ENCODE results near the gene IQCB1. TPM values are rescaled to one million over a fixed set of nuclear protein-coding genes. Genes with fewer than 3 reads are reported as not detected.
"Not testable (repeated sequence)": the region's sequence is repeated elsewhere in the genome, so short reads cannot be mapped to it uniquely, and the experiment has no call there.

IQCB1 gene
- total RNA-seq, 1 donor = 18.1 TPM

DNA sequence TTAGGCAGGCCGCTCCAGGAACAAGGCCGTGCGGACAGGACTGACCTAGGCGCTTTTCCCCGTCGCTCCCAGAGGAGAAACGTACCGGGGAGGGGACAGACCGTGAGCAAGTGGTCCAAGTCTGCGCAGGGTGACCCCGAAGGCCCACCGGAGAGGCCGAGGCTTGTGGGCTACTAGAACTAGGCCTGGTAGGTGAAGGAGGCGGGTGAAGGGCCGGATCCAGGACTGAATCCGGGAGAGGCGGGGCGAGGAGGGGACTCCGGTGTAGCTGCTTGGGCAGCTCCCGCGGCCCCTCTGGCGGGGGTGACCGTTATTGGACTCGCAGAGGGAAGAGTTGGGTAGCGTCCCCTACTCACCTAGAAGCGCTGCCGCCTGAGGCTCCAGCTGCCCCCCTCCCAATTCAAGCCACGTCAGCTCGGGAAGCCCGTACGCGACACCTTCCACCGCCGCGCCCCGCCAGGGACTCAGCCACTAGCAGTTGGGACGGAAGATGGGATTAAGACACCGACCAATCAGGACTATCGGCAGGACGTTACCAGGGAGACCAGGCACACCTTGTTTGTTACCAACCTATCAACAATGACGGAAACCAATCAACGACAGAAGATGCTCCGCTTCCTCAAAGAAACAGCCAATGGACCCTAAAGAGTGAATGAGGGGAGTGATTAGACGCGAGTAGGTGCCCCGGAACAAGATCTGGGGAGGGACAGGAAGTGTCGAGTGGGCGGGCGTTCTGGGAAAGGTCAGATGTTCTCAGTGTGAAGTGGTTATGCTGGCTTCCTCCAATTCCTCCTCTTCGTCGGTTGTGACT, 85.4 kb downstream of the IQCB1 start, which contains the start of gene GOLGB1:
GOLGB1 (minus strand) TSS at position 466 of the 811 bp plus-strand sequence. CDS start 18,770 bp downstream, outside the sequence.
- DNase-seq (ENCODE audit: low read depth) = peak; percentile 100
- peak within 1 kb of the TSS; percentile 76 for H3K4me3 ChIP-seq (ENCODE audit: low read depth, low read length)
- TF ChIP-seq, protein P1, sequence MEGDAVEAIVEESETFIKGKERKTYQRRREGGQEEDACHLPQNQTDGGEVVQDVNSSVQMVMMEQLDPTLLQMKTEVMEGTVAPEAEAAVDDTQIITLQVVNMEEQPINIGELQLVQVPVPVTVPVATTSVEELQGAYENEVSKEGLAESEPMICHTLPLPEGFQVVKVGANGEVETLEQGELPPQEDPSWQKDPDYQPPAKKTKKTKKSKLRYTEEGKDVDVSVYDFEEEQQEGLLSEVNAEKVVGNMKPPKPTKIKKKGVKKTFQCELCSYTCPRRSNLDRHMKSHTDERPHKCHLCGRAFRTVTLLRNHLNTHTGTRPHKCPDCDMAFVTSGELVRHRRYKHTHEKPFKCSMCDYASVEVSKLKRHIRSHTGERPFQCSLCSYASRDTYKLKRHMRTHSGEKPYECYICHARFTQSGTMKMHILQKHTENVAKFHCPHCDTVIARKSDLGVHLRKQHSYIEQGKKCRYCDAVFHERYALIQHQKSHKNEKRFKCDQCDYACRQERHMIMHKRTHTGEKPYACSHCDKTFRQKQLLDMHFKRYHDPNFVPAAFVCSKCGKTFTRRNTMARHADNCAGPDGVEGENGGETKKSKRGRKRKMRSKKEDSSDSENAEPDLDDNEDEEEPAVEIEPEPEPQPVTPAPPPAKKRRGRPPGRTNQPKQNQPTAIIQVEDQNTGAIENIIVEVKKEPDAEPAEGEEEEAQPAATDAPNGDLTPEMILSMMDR (IDR thresholded peaks at IDR 0.05; ENCODE audit: insufficient read depth, low read depth, low read length) = no peak

DNA sequence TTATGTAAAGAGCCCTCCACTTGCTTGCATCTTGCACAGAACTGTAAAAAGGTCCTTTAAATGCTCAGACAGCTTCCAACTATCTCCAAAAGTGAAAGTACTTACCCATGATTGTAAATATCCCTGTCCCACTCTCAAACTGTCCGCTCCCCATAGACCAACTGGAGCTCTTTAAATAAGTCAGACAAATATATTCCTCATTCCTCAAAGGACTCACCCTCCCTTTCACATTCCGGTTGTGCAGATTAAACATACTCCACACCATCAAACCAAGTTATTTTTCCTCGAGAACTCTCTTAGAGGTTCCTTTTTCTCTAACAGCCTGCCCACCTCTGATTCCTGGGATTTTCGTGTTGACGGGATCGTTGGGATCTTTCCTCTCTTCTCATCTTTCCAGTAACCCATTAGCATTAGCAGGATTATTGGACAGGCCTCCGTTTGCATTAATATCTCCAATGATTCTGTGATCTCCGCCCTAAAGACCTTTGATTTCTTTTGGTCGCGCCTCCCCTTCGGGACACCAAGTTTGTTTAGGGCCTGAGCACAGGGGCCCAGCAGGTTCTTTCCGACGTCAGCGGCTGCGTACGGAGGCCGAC, 86.1 kb downstream of the IQCB1 start:
- TF ChIP-seq, protein P1 (IDR thresholded peaks at IDR 0.05; ENCODE audit: insufficient read depth, low read depth, low read length) = no peak
- peak; percentile 57 for DNase-seq (ENCODE audit: low read depth)

DNA sequence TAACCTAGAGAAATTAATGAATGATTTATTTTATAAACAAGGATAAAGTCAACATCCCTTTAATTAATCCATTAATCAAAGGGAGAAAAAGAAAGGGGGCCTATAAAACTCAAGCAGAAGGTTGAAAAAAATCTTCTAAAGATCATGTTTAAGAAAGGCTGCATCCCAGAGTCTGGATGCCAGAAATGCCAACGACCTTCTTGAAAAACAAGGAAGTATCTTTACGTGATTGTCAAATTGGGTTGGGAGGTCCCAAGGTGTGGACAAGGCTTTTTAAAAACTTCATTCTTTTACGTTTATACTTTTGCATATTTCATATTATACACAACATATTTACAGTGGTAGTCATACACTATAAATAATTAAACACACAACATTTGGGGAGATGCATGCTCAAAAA, 86.9 kb downstream of the IQCB1 start:
- no peak for DNase-seq (ENCODE audit: low read depth)
- TF ChIP-seq, protein P1 (IDR thresholded peaks at IDR 0.05; ENCODE audit: insufficient read depth, low read depth, low read length) = no peak
- peak overlapping the region; percentile 76 for H3K4me3 ChIP-seq (ENCODE audit: low read depth, low read length)

More for the DNA sequence above, 86.1 kb downstream of the IQCB1 start:
- H3K4me3 ChIP-seq (ENCODE audit: low read depth, low read length) = peak overlapping the region; percentile 76

DNA sequence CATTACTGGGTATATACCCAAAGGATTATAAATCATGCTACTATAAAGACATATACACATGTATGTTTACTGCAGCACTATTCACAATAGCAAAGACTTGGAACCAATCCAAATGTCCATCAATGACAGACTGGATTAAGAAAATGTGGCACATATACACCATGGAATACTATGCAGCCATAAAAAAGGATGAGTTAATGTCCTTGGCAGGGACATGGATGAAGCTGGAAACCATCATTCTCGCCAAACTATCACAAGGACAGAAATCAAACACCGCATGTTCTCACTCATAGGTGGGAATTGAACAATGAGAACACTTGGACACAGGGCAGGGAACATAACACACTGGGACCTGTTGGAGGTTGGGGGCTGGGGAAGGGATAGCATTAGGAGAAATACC, 91.8 kb downstream of the IQCB1 start:
- not testable (repeated sequence) for H3K4me3 ChIP-seq (ENCODE audit: low read depth, low read length)

DNA sequence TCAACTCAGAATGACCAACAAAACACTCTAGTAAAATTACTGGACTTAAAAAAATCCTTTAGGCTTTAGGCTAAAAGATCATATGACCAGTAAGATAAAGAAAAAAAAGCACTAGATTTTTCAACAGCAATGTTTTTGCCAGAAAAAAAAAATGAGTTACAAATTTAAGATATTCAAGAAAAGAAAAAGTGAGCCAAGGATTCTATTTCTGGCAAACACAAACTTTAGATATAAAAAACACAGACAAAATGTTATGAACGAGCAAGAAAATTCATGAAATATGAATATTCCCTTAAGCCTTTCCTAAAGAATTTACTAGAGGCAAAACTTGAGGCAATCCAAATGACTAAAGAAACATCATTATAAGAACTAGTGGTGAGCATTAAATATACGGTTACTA, 94.0 kb downstream of the IQCB1 start:
- no peak overlapping the region for H3K4me3 ChIP-seq (ENCODE audit: low read depth, low read length)
- TF ChIP-seq, protein P1 (IDR thresholded peaks at IDR 0.05; ENCODE audit: insufficient read depth, low read depth, low read length) = no peak
- no peak for DNase-seq (ENCODE audit: low read depth)

More for the DNA sequence above, 91.8 kb downstream of the IQCB1 start:
- DNase-seq (ENCODE audit: low read depth) = not testable (repeated sequence)

DNA sequence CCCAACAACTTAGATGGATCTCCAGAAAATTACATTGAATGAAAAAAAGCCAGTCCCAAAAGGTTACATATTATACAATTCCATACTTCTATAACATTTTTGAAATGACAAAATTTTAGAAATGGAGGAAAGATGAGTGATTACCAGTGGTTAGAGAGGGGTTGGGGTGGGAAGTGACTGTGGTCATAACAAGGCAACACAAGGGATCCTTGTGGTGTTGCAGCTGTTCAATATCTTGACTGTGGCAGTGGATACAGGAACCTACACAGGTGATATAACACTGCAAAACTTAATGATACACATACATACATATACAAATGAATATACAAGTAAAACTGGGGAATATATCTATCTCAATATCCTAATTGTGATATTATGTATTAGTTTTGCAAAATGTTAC, 95.0 kb downstream of the IQCB1 start:
- TF ChIP-seq, protein P1 (IDR thresholded peaks at IDR 0.05; ENCODE audit: insufficient read depth, low read depth, low read length) = no peak
- H3K4me3 ChIP-seq (ENCODE audit: low read depth, low read length) = no peak overlapping the region
- no peak for DNase-seq (ENCODE audit: low read depth)

DNA sequence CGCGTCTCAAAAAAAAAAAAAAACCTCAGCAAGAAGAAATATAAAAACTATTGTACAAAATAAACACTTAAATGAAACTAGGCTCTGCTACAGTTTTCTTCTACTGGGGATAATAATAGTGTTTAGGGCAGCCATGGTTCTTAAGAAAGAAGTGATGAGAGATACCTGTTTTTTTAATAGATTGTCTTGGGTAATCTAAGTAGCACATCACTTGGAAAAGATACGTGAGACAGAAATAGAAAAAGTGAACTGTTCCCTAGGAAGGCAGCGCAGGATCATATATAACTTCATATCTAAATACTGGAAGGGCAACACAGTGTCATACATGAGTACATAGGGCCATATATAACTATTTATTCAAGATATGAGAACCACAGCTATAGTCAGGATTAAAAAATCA, 97.2 kb downstream of the IQCB1 start:
- H3K4me3 ChIP-seq (ENCODE audit: low read depth, low read length) = no peak overlapping the region
- no peak for DNase-seq (ENCODE audit: low read depth)
- TF ChIP-seq, protein P1 (IDR thresholded peaks at IDR 0.05; ENCODE audit: insufficient read depth, low read depth, low read length) = no peak

Measured in fibroblast of villous mesenchyme (primary cell).